Activated naive CD8-positive, alpha-beta T cell treated with anti-CD3 and anti-CD28 coated beads, Interleukin-2, amount 50 U/mL, for 24 hours (primary cell): Measurements from ENCODE around the gene CCL17.

ENCODE experiments used
- ATAC-seq: fragments of 150-1000 bp; cut with Tn5 transposase; one replicate; pipeline ENCODE4 v1.10.0; 2021
- DNase-seq: peaks from one replicate; pipeline ENCODE4 v3.0.0; 2021
- H3K27ac Mint-ChIP-seq: one replicate; pipeline ENCODE4 v1.8.0; 2021; ENCODE audit warnings: mild to moderate bottlenecking, mixed read lengths
- H3K27me3 Mint-ChIP-seq: one replicate; pipeline ENCODE4 v1.8.0; 2021; ENCODE audit warnings: mixed read lengths
- H3K36me3 Mint-ChIP-seq: one replicate; pipeline ENCODE4 v1.8.0; 2021; ENCODE audit warnings: low read depth, mixed read lengths
- H3K4me1 Mint-ChIP-seq: one replicate; pipeline ENCODE4 v1.8.0; 2021; ENCODE audit warnings: mixed read lengths
- H3K4me3 Mint-ChIP-seq: one replicate; pipeline ENCODE4 v1.8.0; 2021; ENCODE audit warnings: mild to moderate bottlenecking, moderate library complexity, mixed read lengths
- H3K9me3 Mint-ChIP-seq: one replicate; pipeline ENCODE4 v1.8.0; 2021; ENCODE audit warnings: mixed read lengths

CCL17 gene

GRCh38 chr16:57401943-57402640 is 2.5 kb upstream of the CCL17 start:
- no peak for ATAC-seq
- Mint-ChIP-seq H3K36me3 (no peaks in the 10 kb centered on the region), H3K9me3 (no peaks in the 10 kb centered on the region), H3K27me3 (peaks cover 2% of the 10 kb centered on the region), H3K4me3 (no peak overlapping the region), H3K4me1 (peaks cover 11% of the 10 kb centered on the region), H3K27ac (no peak overlapping the region)
- no peak for DNase-seq

- no peaks in the 10 kb centered on the region for H3K9me3 Mint-ChIP-seq
- ATAC-seq (peak; percentile 53), DNase-seq (no peak)
- no peaks in the 10 kb centered on the region for H3K36me3 Mint-ChIP-seq
- no peak overlapping the region for H3K4me3 Mint-ChIP-seq
- peaks cover 5% of the 10 kb centered on the region for H3K27me3 Mint-ChIP-seq
- peaks cover 14% of the 10 kb centered on the region for H3K4me1 Mint-ChIP-seq
- H3K27ac Mint-ChIP-seq: peak overlapping the region; percentile 40
Measured at GRCh38 chr16:57405097-57405496, 530 bp downstream of the CCL17 start.

GRCh38 chr16:57406881-57407280 is 2.3 kb downstream of the CCL17 start:
- H3K36me3 Mint-ChIP-seq: no peaks in the 10 kb centered on the region
- DNase-seq (no peak), ATAC-seq (no peak)
- H3K27ac Mint-ChIP-seq: no peak overlapping the region
- H3K4me1 Mint-ChIP-seq: peaks cover 20% of the 10 kb centered on the region
- H3K9me3 Mint-ChIP-seq: no peaks in the 10 kb centered on the region
- H3K27me3 Mint-ChIP-seq: peaks cover 5% of the 10 kb centered on the region
- H3K4me3 Mint-ChIP-seq: no peak overlapping the region

- Mint-ChIP-seq H3K4me1 (peaks cover 20% of the 10 kb centered on the region), H3K27me3 (peaks cover 5% of the 10 kb centered on the region), H3K27ac (no peak overlapping the region), H3K36me3 (no peaks in the 10 kb centered on the region), H3K4me3 (no peak overlapping the region), H3K9me3 (no peaks in the 10 kb centered on the region)
- ATAC-seq (no peak), DNase-seq (no peak)
Measured at GRCh38 chr16:57407521-57408353, 3.2 kb downstream of the CCL17 start.

- peak overlapping the region; percentile 11 for H3K27ac Mint-ChIP-seq
Measured at GRCh38 chr16:57409065-57409464, 4.5 kb downstream of the CCL17 start.

GRCh38 chr16:57409870-57410587 is 5.5 kb downstream of the CCL17 start:
- no peaks in the 10 kb centered on the region for H3K36me3 Mint-ChIP-seq
- H3K4me3 Mint-ChIP-seq: no peak overlapping the region
- no peaks in the 10 kb centered on the region for H3K9me3 Mint-ChIP-seq
- no peak for ATAC-seq
- peaks cover 24% of the 10 kb centered on the region for H3K4me1 Mint-ChIP-seq
- H3K27me3 Mint-ChIP-seq: peaks cover 5% of the 10 kb centered on the region
- no peak overlapping the region for H3K27ac Mint-ChIP-seq
- no peak for DNase-seq

More at GRCh38 chr16:57409065-57409464, 4.5 kb downstream of the CCL17 start:
- DNase-seq (no peak), ATAC-seq (no peak)
- H3K4me1 Mint-ChIP-seq: peaks cover 28% of the 10 kb centered on the region
- no peaks in the 10 kb centered on the region for H3K36me3 Mint-ChIP-seq
- peaks cover 5% of the 10 kb centered on the region for H3K27me3 Mint-ChIP-seq
- H3K9me3 Mint-ChIP-seq: no peaks in the 10 kb centered on the region
- H3K4me3 Mint-ChIP-seq: no peak overlapping the region

- ATAC-seq (peak; percentile 7), DNase-seq (no peak)
- Mint-ChIP-seq H3K9me3 (no peaks in the 10 kb centered on the region), H3K4me1 (peaks cover 19% of the 10 kb centered on the region), H3K27ac (no peak overlapping the region), H3K4me3 (no peak overlapping the region), H3K27me3 (peaks cover 3% of the 10 kb centered on the region), H3K36me3 (no peaks in the 10 kb centered on the region)
Measured at GRCh38 chr16:57411362-57411976, 6.9 kb downstream of the CCL17 start.

GRCh38 chr16:57412584-57412983 is 8.0 kb downstream of the CCL17 start:
- Mint-ChIP-seq H3K9me3 (no peaks in the 10 kb centered on the region), H3K27ac (no peak overlapping the region)

GRCh38 chr16:57413301-57413730 is 8.7 kb downstream of the CCL17 start:
- Mint-ChIP-seq H3K4me3 (no peak overlapping the region), H3K9me3 (no peaks in the 10 kb centered on the region), H3K27me3 (peaks cover 3% of the 10 kb centered on the region), H3K36me3 (no peaks in the 10 kb centered on the region), H3K4me1 (peaks cover 31% of the 10 kb centered on the region), H3K27ac (peak overlapping the region; percentile 14)
- ATAC-seq (no peak), DNase-seq (no peak)

More at GRCh38 chr16:57412584-57412983, 8.0 kb downstream of the CCL17 start:
- H3K4me1 Mint-ChIP-seq: peaks cover 27% of the 10 kb centered on the region
- no peak overlapping the region for H3K4me3 Mint-ChIP-seq
- DNase-seq (no peak), ATAC-seq (no peak)
- H3K27me3 Mint-ChIP-seq: peaks cover 3% of the 10 kb centered on the region
- no peaks in the 10 kb centered on the region for H3K36me3 Mint-ChIP-seq

- Mint-ChIP-seq H3K27ac (no peak overlapping the region), H3K27me3 (peaks cover 3% of the 10 kb centered on the region), H3K9me3 (no peaks in the 10 kb centered on the region), H3K4me1 (peaks cover 34% of the 10 kb centered on the region), H3K36me3 (no peaks in the 10 kb centered on the region), H3K4me3 (no peak overlapping the region)
- no peak for ATAC-seq
- no peak for DNase-seq
Measured at GRCh38 chr16:57413733-57414132, 9.2 kb downstream of the CCL17 start.

GRCh38 chr16:57416084-57416483 is 11.5 kb downstream of the CCL17 start:
- H3K27ac Mint-ChIP-seq: peak overlapping the region; percentile 81
- no peaks in the 10 kb centered on the region for H3K36me3 Mint-ChIP-seq
- peaks cover 35% of the 10 kb centered on the region for H3K4me1 Mint-ChIP-seq
- no peaks in the 10 kb centered on the region for H3K9me3 Mint-ChIP-seq
- H3K27me3 Mint-ChIP-seq: no peaks in the 10 kb centered on the region
- ATAC-seq (no peak), DNase-seq (no peak)
- no peak overlapping the region for H3K4me3 Mint-ChIP-seq

- Mint-ChIP-seq H3K4me3 (no peak overlapping the region), H3K9me3 (no peaks in the 10 kb centered on the region), H3K27me3 (no peaks in the 10 kb centered on the region), H3K27ac (no peak overlapping the region), H3K36me3 (no peaks in the 10 kb centered on the region), H3K4me1 (peaks cover 24% of the 10 kb centered on the region)
- DNase-seq: no peak
- ATAC-seq: no peak
Measured at GRCh38 chr16:57419506-57419905, 14.9 kb downstream of the CCL17 start.

- H3K4me1 Mint-ChIP-seq: peaks cover 16% of the 10 kb centered on the region
- peak overlapping the region; percentile 44 for H3K27ac Mint-ChIP-seq
- no peaks in the 10 kb centered on the region for H3K9me3 Mint-ChIP-seq
- DNase-seq (no peak), ATAC-seq (no peak)
- no peak overlapping the region for H3K4me3 Mint-ChIP-seq
- H3K36me3 Mint-ChIP-seq: peaks cover 4% of the 10 kb centered on the region
- H3K27me3 Mint-ChIP-seq: no peaks in the 10 kb centered on the region
Measured at GRCh38 chr16:57422026-57422944, 17.7 kb downstream of the CCL17 start.
